GM10847 (cell line): ENCODE measurements around the gene PAEP.
"Not testable (repeated sequence)": the region's sequence is repeated elsewhere in the genome, so short reads cannot be mapped to it uniquely, and the experiment has no call there.

Experiments used
- POLR2A ChIP-seq: IDR thresholded peaks from 2 replicates; pipeline ENCODE4 v1.6.1; 2011; ENCODE audit not compliant: insufficient read length; ENCODE audit errors: extremely low read depth

The PAEP gene

DNA sequence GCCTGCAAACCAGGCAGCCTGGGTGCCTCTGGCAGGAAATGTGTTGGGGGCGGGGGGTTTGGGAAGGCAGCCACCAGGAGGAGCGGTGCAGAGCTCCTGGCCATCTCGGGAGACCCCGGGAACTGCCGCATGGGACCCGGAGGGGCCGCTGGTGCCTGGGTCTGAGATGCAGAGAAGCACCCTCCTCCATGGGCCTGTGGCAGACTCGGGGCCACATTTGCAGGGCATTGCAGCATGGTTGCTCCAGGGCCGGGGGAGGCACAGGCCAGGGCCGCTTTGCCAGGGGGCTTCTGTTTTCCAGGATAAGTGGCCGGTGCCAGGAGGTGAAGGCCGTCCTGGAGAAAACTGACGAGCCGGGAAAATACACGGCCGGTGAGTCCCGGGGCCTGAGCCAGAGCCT lies 38.6 kb upstream of the PAEP start:
- TF ChIP-seq POLR2A: no peak

DNA sequence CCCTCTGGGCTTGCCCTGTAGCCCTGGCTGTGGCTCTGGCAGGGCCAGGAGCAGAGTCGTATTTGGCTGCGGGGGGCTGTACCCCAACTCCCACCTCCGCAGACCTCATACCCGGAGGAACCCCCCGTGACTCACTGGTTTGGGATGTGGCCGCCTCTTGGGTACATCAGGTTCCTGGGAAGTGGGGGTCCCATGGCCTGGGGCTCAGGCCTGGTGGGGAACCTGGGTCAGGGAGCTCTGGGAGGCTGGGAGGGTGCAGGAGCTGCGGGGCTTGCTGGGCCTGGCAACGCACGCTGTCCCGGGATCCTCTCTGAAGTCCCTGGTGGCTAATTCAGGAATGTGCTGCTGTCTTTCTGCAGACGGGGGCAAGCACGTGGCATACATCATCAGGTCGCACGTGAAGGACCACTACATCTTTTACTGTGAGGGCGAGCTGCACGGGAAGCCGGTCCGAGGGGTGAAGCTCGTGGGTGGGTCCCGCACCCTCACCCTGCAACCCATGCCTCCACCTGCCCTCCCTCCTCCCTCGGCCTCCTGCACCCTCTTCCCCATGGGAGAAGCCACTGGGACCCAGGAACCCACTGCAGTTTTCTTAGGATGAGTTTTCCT lies 37.9 kb upstream of the PAEP start:
- TF ChIP-seq POLR2A: no peak

DNA sequence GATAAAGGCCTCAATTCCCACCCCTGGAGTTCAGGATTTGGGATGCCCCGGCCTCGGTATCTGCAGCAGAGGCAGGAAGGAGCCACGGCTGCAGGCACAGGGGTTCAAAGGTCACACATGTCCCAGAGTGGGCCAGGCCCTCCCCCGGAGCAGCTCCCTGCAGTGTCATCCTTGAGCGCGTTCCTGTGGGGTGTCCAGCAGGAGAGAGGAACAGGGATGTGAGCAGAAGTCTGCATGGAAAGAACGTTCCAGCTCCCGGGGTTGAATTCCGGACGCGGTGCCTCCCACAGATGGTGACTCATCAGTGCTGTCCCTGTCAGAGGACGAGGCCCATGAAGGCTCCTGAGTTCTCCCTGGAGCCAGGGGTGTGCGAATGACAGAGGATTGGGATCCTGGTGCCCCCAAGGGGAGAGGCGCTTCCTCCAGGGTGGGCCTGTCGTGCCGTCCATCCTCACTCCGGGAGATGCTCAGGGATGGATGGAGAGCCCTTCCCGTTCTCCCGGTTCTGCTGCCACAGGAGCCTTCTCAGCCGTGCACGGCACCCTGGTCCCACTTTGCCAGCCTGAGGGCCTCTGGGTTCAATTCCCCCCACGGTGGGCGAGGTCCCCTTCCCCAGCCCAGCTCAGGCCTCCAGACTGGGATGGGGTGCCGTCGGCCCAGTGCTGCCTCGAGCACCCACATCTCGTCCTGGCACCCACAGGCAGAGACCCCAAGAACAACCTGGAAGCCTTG lies 37.3 kb upstream of the PAEP start:
- TF ChIP-seq POLR2A: no peak

DNA sequence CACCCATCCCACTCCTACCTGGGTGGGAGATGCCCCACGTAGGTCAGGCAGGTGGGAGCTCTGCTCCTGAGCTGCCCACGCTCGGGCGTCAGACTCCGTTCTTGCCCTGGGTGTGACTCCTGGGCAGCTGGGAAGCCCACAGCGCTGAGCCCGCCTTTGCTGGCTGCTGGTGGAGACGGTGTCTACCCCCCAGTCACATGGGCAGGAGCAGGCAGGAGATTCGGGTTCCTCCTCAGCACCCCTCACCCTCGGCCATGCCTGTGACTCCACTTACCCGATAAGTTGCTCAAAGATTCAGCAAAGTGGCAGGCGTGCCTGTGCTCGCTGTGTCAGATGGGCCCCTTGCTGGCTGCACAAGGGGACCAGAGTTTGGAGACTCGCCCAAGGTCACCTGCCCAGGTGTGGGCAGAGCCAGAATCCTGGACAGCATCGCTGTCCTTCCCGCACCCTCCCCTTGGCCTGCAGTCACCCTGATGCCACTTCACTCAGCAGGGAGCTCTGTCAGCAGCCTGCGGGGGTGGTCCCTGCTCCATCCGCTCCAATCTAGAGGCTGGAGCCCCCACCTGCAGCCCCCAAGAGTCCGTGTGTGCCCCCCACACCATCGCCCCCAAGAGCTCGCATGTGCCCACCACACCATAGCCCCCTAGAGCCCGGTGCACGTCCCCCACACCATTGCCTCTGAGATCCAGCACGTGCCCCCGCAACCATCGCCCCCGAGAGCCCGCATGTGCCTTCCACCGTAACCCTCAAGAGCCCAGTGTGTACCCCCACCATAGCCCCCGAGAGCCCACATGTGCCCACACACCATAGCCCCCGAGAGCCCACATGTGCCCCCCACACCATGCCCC lies 36.1 kb upstream of the PAEP start:
- no peak for TF ChIP-seq POLR2A

DNA sequence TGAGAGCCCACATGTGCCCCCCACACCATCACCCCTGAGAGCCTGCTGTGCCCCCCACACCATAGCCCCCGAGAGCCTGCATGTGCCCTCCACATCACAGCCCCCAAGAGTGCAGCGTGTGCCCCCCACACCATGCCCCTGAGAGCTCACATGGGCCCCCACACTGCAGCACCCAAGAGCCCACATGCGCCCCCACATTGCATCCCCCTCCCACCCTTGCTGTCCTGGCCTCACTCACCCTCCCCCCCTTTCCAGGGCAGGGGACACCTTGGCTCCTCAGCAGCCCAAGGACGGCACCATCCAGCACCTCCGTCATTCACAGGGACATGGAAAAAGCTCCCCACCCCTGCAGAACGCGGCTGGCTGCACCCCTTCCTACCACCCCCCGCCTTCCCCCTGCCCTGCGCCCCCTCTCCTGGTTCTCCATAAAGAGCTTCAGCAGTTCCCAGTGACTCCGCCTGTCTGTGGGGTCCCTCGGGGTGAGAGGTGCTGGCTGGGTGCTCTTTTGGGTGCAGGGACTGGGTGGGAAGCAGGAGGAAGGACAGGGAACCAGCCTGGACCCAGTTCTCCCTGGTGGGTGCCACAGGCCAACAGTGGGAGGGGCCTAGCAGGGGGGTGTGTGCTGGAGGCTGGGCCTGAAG lies 35.3 kb upstream of the PAEP start:
- TF ChIP-seq POLR2A: no peak

DNA sequence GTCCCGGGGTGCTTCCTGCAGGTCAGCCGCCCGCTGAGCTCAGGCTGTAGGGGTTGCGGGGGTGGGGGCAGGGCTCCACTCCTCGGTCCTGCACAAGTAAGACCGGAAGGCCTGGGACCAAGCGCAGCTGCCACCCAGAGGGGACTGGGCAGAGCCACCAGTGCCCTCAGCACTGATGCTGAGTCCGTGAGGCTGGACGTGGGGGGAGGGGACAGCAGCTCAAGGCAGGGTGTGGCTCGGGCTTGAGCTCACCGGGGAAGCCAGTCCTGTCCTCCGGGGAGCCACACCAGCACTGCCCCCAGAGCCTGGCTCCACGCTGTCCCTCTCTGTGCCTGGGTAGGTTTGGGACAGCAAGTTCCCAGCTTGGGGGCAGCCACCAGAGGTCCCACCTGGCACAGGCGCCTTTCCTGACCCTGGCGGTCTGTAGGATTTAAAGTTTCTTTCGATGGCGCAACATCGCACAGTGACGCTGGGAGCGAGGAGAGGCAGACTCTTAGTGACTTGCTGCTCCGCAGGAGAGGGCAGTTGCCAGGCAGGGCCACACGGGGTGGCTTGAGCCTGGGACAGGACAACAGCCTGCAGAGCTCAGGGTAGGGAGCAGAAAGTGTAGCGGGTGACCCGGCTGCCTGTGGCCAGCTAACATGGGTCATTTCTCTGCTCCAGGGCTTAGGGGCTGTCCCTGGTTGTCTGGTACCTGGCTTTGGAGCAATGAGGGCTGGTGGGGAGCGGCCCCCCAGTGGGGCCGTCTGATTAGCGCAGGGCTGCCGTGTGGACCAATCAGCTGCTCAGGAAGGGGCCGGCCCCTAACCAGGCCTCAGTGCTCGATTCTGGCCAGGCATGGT lies 34.6 kb upstream of the PAEP start:
- no peak for TF ChIP-seq POLR2A

DNA sequence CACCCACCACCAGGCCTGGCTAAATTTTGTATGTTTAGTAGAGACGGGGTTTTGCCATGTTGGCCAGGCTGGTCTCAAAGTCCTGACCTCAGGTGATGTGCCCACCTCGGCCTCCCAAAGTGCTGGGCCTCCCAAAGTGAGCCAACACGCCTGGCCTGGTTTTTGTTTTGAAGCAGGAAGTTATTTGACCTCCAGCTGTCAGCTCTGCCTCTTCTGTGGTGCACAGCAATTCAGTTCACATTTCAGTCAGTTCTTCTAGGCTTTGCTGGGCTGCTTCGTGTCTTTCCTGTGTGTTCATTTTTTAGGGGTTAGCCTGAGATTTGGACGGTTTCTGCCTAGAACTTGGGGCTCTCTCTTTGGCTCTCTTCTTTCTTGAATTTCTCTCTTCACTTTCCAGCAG lies 31.4 kb upstream of the PAEP start:
- no peak for TF ChIP-seq POLR2A

DNA sequence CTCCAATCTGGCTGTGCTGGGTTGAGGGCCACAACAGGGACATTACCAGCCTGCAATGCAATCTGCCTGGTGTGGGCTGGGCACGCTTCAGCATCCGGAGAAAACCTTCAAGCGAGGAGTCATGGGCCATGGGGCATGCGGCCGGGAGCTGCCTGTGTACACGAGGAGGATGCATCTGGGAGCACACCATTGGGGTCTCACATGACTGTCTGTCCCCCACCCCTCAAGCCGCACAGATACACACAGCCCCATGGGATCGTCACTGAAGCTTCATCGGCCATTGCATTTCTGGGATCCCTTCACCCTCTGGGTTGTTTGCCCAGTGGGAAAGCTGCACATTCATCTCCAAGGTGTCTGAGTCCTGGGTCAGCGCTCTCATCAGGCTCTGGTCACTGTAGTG lies 30.5 kb upstream of the PAEP start:
- TF ChIP-seq POLR2A: no peak

DNA sequence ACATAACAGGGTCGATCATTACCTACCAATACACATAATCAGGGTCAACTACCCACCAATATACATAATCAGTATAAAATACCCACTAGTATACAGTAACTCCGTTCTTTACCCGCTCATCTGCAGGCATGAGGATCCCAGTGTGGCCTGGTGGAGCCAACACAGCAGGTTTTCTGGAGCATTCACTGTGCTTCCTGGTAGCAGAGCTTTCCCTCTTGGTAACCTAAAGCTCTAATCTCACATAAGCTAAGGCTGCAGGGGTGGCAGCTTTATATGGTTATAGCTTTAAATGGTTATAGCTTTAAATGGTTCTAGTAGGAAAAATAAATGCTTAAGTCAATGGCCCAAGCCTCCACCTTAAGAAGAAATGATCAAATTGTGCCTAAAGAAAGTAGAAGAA lies 28.4 kb upstream of the PAEP start:
- no peak for TF ChIP-seq POLR2A

DNA sequence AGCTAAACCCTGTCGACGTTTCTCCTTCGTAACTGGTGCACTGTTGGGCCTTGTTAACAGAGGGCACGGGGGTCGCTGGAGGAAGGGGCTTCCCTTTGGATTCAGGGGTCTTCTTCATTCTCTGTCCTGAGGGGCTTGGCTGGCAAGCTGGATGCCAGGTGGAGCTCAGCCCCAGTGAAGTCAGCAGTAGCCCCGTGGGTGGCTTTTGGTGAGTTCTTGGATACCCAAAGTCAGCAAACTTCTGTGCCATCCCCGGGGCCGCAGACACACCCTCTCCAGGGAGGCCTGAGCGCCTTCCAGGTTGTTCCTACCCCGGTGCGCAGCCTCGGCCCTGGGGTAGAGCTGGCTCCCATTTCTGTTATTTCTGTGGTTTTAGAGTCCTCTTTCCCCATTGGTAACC lies 27.9 kb upstream of the PAEP start:
- no peak for TF ChIP-seq POLR2A

DNA sequence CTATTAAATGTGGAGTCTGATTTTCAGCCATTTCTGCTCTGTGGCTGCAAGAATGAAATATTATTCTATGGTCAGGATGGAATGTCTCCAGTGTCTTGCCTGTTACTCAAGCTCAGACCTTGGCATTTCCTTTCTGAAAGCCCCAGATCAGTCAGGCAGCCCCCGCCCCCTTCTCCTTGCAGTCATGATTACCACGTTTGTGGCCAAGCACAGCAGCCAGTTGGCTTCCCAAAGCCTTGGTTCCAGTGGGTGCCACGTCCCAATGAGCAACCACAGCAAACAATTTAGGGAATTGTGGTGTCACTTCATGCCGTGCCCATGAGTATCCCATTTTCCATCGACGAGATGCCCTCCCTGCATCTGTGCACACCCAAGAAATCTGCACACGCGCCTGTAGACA lies 25.3 kb upstream of the PAEP start:
- no peak for TF ChIP-seq POLR2A

DNA sequence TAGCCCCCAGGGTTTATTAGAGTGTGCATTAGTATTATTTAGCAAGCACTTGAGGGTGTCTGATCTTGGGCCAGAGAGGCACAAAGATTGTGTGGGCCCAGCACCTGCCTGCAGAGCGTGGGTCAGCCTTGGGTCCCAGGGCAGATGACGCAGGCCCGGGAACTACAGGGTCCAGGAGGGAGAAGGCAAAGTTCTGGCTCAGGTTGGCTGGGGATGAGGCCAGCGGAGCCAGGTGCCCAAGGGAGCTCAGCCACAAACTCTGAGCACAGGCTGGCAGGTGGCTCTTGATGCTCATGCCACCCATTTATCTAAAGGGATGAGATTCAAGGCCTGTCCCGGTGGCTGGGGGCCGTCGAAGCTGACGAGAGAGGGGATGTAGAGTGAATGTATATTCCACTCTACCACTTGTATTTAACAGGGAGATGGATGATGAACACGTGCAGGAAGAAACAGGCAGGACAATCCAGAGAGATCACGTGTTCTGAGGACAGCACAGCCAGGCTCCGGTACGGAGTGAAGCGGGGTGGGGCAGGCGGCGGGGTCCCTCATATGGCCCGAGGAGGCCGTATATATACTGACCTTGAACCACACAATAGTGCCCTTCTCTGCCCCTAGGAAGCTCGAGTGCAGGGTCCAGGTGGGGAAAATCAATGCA lies 16.4 kb upstream of the PAEP start:
- no peak for TF ChIP-seq POLR2A

DNA sequence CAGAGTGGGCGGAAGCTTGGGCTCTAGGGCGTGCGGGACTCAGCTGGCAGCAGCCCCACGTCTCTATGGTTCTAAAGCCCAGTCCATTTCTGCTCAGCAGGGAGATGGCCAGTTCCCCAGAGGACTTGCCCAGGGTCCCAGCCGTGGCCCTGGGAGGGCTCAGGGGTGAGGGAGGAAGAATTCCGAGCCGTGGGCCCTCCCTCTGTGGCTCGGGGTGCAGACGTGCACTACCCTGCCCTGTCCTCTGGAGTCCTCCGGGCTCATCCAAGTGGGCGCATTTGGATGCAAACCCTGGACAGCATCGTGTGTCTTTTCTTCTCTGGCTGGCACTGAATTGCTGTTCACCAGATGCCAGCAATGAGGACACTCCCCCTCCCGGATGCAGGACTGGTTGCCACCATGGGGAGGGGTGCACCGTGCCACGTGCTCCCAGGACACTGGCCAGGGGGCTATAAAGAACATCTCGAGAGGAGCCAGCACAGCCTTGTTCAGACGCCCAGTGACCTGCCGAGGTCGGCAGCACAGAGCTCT lies 15.8 kb upstream of the PAEP start, which contains the start of gene OBP2A:
Gene OBP2A (plus strand): TSS at position 481 of the 531 bp plus-strand sequence. CDS start 55 bp downstream, outside the sequence.
- not testable (repeated sequence) for TF ChIP-seq POLR2A
